GM04503 (cell line): Measurements from ENCODE around the gene NRSN2.
"Not testable (repeated sequence)": the region's sequence is repeated elsewhere in the genome, so short reads cannot be mapped to it uniquely, and the experiment has no call there.

ENCODE experiments used
- DNase-seq: peaks from one replicate; pipeline ENCODE4 v3.0.0-alpha.2; 2012; ENCODE audit warnings: low read depth

NRSN2 gene

DNA sequence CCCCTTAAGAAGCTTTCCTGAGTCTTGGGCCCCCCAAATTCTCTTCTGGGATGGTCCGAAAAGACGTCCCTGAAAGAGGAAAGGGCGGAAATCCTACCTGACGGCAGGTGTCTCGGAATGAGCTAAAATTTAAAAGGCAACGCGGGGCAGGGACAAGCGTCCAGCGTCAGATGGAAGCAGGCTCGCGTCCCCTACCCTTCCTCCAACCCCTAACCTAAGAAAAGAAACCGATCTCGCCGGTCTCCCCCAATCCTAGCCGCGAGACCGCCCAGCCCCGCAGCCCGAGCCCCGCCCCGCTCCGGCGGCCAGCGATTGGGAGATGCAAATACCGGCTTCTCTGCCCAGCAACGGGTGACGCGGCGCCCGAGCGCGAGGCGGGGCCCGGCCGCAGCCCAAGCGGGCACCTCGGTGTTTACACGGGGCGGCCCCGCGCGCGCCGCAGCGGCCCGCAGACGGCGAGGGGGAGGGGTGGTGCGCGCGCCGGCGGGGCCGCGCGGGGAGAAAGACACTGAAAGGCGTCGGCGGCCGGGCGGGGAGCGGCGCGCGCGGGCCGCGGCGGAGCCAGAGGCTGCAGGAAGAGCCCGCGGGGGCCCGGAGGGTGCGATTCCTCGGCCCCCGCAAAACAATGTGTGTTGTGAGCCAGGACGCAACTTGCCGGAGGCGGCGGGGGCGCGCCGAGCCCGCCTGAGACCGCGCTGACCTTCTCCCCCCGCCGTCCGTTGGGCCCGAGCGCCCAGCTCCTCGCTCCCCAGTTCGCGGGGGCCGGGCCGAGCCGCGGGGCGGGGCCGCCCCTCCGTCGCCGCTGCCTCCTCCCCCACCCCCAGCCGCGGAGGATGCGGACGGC is 21.6 kb upstream of the NRSN2 start, which contains the start of gene SOX12:
TSS of gene SOX12 (plus strand) at position 508 of the 844 bp plus-strand sequence. CDS start 373 bp downstream, outside the sequence.
- DNase-seq = no peak

DNA sequence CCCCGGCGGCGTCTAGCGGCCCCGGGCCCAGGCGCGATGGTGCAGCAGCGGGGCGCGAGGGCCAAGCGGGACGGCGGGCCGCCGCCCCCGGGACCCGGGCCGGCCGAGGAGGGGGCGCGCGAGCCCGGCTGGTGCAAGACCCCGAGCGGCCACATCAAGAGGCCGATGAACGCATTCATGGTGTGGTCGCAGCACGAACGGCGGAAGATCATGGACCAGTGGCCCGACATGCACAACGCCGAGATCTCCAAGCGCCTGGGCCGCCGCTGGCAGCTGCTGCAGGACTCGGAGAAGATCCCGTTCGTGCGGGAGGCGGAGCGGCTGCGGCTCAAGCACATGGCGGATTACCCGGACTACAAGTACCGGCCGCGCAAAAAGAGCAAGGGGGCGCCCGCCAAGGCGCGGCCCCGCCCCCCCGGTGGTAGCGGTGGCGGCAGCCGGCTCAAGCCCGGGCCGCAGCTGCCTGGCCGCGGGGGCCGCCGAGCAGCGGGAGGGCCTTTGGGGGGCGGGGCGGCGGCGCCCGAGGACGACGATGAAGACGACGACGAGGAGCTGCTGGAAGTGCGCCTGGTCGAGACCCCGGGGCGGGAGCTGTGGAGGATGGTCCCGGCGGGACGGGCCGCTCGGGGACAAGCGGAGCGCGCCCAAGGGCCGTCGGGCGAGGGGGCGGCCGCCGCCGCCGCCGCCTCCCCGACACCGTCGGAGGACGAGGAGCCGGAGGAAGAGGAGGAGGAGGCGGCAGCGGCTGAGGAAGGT is 20.8 kb upstream of the NRSN2 start:
- DNase-seq = no peak

DNA sequence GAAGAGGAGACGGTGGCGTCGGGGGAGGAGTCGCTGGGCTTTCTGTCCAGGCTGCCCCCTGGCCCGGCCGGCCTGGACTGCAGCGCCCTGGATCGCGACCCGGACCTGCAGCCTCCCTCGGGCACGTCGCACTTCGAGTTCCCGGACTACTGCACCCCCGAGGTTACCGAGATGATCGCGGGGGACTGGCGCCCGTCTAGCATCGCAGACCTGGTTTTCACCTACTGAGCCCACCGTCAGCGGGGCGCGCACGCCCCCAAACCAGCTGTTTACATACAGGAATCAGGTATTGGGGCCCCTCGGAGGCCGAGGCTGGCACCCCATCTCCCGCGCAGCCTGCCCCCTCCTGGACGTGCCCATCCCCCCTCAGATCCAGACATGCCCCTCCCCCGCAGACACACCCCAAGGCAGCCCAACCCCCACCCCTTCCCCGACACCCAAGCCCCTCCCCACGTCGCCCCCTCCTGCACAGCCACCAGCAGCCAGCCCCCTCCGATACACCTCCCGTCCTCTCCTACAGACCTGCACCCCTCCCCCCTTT is 20.2 kb upstream of the NRSN2 start:
- DNase-seq = no peak

DNA sequence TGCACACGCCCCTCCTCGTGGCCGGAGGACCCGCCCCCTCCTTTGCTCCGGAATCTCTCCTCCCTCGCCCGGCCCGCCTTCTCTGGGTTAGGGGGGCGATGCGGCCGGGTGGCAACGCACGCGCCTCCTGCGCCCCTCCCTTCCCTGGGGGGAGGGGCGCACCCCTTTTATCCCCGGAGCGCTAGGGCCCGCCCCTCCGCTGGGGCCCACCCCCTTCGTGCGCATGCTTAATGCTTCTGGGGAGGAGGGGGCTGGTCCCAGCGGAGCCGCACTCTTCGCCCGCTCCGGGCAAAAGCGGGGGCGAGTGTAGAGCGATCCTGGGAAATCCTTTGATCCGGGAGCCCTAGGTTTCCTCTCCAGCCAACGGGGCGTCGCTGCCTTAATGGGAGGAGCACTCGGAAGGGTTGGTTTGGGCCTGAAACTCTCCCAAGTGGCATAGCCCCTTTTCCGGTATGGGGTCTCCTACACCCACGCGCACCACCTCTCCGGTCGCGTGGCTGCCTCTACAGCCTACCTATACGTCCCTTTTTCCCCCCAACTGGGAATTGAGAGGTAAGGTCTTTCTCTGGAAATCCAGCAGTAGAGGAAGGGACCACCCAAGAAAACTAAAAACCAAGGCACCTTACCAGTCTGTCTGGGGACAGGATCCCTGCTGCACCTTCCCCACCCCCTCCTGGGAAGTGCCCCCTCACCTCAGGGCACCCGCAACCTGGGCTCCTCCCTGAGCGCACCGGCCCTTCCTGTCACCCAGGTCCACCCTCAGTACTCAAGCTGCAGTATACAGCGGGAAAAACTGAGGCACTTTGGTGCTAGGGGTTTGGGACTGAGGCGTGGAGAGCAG is 19.5 kb upstream of the NRSN2 start:
- peak; percentile 56 for DNase-seq

DNA sequence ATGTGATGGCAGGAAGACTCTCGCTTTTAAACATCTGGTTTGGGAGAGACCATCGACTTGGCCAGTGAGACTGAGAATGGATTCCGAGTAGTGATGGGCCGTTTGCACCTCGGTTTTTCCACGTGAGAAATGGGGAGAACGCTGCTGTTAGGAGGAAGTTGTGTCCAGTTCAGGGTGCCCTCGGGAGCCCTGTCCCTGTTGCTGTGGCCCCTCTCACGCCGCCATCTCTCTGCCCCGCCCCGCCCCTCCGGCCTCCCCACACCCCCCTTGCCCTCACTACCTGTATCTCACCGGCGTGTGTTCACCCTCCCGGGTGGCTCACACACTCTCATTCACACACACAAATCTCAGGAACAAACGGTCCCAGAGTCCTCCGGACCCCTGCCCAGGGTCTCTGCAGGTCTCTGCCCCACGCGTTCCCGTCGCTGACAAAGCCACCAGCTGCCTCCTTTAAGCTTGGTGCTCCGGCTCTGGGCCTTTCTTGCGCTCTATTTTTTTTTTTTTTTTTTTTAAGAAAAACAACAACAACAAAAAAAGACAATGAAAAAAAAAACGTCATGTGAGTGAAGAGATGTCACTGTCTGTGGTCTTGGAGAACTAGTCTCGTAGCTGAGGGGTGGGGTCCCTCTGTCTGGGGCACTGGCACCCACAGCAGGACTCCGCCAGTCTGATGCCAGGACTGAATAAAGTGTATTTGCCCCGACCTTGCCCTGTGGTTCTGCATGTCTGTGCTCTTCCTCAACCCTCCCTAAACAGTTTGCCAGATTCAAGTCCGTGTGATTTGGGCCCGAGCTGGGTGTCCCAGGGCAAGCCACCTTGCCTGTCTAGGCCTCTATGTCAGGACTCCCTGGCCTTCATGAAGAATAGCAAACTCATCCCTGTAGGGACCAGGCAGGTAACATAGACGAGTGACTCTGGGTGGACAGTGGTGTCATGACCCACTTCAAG is 18.6 kb upstream of the NRSN2 start:
- no peak for DNase-seq

DNA sequence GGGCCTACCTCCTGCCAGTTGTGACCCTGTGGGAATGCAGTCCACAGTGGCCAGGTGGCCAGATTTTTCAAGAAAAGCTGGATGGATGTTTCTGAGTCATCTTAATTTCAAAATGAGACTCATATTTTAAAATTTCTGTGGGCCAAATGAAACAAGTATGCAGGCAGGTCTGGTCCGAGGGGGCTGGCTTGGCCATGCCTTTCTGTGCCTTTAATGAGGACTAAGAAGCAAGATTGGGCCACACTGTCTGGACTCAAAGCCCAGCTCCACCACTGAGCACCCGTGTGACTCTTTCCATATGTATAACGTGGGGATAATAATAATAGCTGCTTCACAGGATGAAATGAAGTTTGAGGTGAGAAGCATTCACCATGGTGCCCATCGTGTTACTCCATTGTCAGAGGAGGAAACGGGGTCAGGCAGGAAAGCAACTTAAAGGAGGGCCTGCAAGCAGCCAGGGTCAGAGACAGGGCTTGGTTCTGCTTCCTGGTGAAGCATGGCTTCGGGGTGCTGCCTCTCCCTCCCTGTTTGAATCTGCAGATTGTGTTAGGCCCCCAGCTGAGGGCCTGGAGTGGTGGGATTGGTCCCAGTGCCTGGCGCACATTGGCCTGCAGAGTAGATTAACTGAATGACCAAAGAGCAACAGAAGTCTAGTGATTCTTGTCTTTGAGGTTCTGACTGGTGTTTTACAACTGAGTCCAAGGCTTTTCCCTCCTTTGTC is 17.8 kb upstream of the NRSN2 start:
- DNase-seq = no peak

DNA sequence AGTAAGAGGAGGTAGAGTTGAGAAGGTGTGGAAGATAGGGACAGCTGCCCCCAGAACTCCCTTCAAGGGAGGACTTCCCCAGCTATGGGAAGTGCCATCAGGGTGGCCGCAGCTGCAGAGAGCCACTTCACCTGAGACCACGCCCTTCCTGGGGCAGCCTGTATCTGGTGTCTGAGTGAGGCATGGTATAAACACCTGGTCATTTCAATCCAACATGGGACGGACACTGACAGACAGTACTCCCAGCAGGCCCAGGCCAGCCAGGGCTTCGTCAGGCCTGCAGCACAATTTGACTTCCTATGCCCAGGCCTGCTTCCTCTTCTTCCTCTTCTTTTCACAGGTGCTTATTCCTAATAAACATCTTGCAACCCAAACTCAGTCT is 17.1 kb upstream of the NRSN2 start:
- DNase-seq = no peak

- DNase-seq = no peak
Measured at GRCh38 chr20:330233-331149, 16.4 kb upstream of the NRSN2 start.

GRCh38 chr20:334578-334977 is 12.3 kb upstream of the NRSN2 start:
- DNase-seq = no peak

GRCh38 chr20:336040-336439 is 10.9 kb upstream of the NRSN2 start:
- not testable (repeated sequence) for DNase-seq

DNA sequence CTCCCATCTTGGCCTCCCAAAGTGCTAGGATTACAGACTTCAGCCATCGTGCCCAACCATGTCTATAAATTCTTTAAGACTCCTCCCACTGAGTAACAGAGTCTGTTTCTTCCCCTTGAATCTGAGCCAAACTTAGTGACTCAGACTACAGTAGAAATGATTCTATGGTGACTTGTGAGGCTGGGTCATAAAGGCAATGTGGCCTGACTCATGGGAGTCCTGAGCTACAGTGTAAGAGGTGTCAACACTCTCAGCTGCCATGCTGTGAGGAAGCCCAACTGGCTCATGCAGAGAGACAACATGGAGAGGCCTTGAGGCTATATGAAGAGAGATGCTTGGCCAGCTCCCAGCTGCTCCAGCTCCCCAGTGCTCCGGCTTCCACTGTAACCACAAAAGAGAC is 5.2 kb upstream of the NRSN2 start:
- DNase-seq = no peak

GRCh38 chr20:343107-343506 is 3.8 kb upstream of the NRSN2 start:
- no peak for DNase-seq

DNA sequence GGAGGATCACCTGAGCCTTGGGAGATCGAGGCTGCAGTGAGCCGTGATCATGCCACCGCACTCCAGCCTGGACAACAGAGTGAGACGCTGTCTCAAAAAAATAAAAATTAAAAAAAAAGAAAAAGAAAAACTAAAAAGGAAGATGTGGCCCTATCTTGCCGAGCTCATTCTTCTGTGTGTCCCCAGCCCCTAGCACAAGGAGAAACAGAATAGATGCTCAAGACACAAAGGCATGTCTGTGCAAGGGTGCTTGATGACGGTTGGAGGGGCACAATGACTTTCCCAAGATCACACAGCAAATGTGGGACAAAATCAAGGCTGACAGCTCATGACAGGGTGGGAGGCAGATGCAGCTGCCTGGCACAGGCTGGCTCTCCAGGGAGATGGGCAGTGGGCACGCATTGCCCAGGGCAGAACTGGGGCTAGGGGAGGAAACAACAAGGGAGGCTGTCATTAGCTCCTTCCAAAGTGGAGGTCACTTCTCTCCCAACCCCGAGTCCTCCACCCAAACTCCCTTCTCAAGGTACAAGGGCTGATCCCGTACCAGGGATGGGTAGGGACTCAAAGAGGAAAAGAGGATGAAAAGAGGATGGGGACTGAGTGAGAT is 775 bp upstream of the NRSN2 start:
- DNase-seq = no peak

DNA sequence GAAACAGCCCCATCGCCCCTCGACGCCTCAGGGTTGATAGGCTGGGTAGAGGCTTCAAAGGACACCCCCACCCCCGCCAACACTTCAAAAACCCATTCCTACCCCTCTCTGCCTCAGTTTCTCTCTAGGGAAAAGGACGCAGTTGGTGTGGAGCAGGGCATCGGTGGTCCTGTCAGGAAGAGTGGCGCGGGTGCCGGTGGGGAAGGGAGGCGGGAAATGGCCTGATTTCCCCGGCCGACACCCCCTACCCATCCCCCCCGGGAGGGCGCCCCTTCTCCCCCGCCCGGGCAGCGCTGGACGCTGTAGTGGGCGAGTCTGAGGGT is 367 bp downstream of the NRSN2 start:
- DNase-seq = no peak

DNA sequence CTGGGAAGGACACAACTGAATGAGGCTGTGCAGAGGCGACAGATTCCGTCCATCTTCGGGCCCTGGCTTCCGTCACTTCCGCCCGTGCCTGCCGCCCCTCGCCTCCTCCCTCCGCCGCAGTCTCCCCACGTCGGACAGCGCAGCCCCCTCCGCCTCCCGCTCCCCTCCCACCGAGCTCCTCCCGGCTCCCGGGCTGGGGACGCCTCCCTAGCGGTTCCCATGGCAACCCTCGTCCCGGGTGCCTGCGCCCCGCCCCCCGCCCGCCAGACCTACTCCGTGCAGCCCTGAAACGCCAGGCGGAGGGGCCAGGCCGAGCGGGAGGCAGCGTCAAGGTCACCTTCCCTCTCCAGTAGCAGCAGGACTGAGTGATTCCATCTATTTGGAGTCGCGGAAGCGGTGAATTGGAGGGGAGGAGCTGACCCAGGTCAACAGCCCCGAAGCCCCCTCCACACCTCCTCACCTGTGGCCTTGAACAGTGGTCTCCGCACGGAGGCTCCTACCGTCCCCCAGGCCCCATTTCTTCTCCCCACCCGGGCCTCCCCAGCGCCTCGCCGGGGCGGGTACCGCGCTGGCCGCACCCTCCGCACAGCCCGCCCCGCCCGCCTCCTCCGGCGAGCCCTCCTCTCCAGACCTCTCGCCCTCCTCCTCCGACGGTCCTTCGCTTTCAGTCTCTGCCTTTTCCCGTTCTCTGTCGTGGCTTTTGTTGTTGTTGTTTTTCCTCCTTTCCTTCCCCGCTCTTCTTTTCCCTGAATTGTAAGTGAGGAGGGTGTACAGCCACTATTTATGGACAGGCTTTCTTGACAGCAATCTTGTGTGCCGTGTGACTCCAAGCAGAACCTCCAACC is 951 bp downstream of the NRSN2 start:
- DNase-seq = peak; percentile 51

GRCh38 chr20:348972-349841 is 2.3 kb downstream of the NRSN2 start:
- DNase-seq = no peak

GRCh38 chr20:353166-353565 is 6.3 kb downstream of the NRSN2 start:
- DNase-seq = no peak
